Fibroblast of lung (primary cell): Measurements from ENCODE around the gene MYG1. TPM values are rescaled to one million over a fixed set of nuclear protein-coding genes. Genes with fewer than 3 reads are reported as not detected.

ENCODE experiments used
- DNase-seq, 2 donors: peaks; one replicate each; pipeline versions ENCODE4 v3.0.0 to v3.0.0-alpha.2; 2010; ENCODE audit warnings: low read depth in 2 of 2
- H2AFZ ChIP-seq: 2 replicates; pipeline ENCODE4 v1.5.1; 2012; ENCODE audit warnings: low read length, control low read depth, inconsistent platforms
- H3K27ac ChIP-seq: 2 replicates; pipeline ENCODE4 v1.5.1; 2011; ENCODE audit warnings: low read length, control low read depth; ENCODE audit not compliant: insufficient read depth
- H3K27me3 ChIP-seq: 2 replicates; pipeline ENCODE4 v1.5.1; 2011; ENCODE audit warnings: mild to moderate bottlenecking, low read length; ENCODE audit not compliant: control insufficient read depth, insufficient read depth
- H3K36me3 ChIP-seq: 2 replicates; pipeline ENCODE4 v1.5.1; 2011; ENCODE audit warnings: low read length; ENCODE audit not compliant: control insufficient read depth, insufficient read depth
- H3K4me1 ChIP-seq: 2 replicates; pipeline ENCODE4 v1.5.1; 2011; ENCODE audit warnings: low read length; ENCODE audit not compliant: control insufficient read depth, insufficient read depth; ENCODE audit errors: extremely low read depth
- H3K4me2 ChIP-seq: 2 replicates; pipeline ENCODE4 v1.5.1; 2011; ENCODE audit warnings: low read length, control low read depth; ENCODE audit not compliant: insufficient read depth; ENCODE audit errors: extremely low read depth
- H3K4me3 ChIP-seq, 4 experiments: fragments of 200-600 bp in 1 of 4; sonication (generic) in 1 of 4; replicated peaks in 1 of 4; 2 replicates each; pipeline ENCODE4 v1.5.1; 2011 to 2016; ENCODE audit warnings: low read length in 4 of 4, low read depth in 3 of 4, mild to moderate bottlenecking in 3 of 4, control low read depth in 2 of 4, inconsistent platforms in 1 of 4, mixed read lengths in 1 of 4; ENCODE audit not compliant: insufficient read depth in 1 of 4; ENCODE audit errors: control extremely low read depth in 1 of 4
- H3K79me2 ChIP-seq: 2 replicates; pipeline ENCODE4 v1.5.1; 2012; ENCODE audit warnings: mild to moderate bottlenecking, low read length, inconsistent platforms; ENCODE audit not compliant: control insufficient read depth, insufficient read depth
- H3K9ac ChIP-seq: 2 replicates; pipeline ENCODE4 v1.5.1; 2011; ENCODE audit warnings: mild to moderate bottlenecking, low read length, control low read depth; ENCODE audit not compliant: insufficient read depth
- H3K9me3 ChIP-seq: 2 replicates; pipeline ENCODE4 v1.5.1; 2012; ENCODE audit warnings: low read depth, low read length; ENCODE audit not compliant: control insufficient read depth, insufficient read depth
- H4K20me1 ChIP-seq: 2 replicates; pipeline ENCODE4 v1.5.1; 2011; ENCODE audit warnings: low read length; ENCODE audit not compliant: control insufficient read depth, insufficient read depth; ENCODE audit errors: extremely low read depth
- EZH2 ChIP-seq: IDR thresholded peaks from 2 replicates; pipeline ENCODE4 v1.5.1; 2012; ENCODE audit warnings: low read length, control low read depth, mild to moderate bottlenecking; ENCODE audit errors: missing control alignments
- polyA minus RNA-seq: library from RNA; depleted of rRNA, polyadenylated mRNA; stranded (reverse); fragments of >200 nt; gene quantifications from 2 replicates; pipeline ENCODE4 v1.2.3, GENCODE V29; 2011; ENCODE audit warnings: low replicate concordance
- polyA plus RNA-seq, 2 donors: library from polyadenylated mRNA; depleted of rRNA in 1 of 2; stranded (reverse) in 1 of 2; unstranded in 1 of 2; fragments of >200 nt; gene quantifications; 2 replicates each; pipeline ENCODE4 v1.2.1, GENCODE V29; 2011 to 2012; ENCODE audit warnings: missing spikeins in 1 of 2
- total RNA-seq: library from RNA; depleted of rRNA; stranded (reverse); fragments of >200 nt; gene quantifications from 2 replicates; pipeline ENCODE4 v1.2.1, GENCODE V29; 2014
- TF ChIP-seq, protein P1 (sequence below), 2 donors: IDR thresholded peaks in 1 of 2; conservative IDR thresholded peaks in 1 of 2; 1 replicate in 1 of 2; 2 replicates in 1 of 2; pipeline ENCODE4 v1.5.1; 2011 to 2012; ENCODE audit warnings: low read length in 2 of 2, control low read depth in 1 of 2, inconsistent platforms in 1 of 2, low read depth in 1 of 2, mild to moderate bottlenecking in 1 of 2

The MYG1 gene, protein sequence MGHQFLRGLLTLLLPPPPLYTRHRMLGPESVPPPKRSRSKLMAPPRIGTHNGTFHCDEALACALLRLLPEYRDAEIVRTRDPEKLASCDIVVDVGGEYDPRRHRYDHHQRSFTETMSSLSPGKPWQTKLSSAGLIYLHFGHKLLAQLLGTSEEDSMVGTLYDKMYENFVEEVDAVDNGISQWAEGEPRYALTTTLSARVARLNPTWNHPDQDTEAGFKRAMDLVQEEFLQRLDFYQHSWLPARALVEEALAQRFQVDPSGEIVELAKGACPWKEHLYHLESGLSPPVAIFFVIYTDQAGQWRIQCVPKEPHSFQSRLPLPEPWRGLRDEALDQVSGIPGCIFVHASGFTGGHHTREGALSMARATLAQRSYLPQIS
- total RNA-seq = 52.0 and 55.7 TPM in 2 replicates
- polyA plus RNA-seq = 40.8 and 52.2 TPM in 2 replicates
- 60.7 and 91.7 TPM in 2 replicates for polyA plus RNA-seq (2012)
- 50.7 and 65.8 TPM in 2 replicates for polyA minus RNA-seq

DNA sequence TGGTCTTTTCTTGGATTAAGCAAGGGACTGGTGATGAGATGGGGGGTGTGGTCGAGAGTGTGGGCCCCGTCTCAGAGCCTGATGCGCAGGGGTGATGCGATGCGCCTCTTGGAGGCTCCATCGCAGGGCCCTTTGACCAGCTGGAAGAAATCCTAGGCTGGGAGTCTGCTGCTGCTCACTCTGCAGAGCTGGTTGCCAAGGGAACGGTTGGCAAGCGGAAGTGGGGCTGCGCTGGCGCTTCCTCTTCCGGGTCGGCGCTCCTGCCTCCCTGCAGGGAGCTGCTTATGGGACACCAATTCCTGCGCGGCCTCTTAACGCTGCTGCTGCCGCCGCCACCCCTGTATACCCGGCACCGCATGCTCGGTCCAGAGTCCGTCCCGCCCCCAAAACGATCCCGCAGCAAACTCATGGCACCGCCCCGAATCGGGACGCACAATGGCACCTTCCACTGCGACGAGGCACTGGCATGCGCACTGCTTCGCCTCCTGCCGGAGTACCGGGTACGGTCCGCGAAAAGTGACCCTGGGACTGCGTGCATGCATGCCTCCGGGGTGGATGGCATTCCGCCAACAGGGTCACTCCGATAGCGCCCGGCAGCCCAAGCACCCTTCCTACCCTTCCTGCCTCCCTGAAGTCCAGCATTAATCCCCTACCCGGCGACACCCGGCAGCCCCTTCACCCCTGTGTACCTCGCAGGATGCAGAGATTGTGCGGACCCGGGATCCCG is at the start of gene MYG1:
TSS of gene MYG1 (plus strand) at position 242 of the 727 bp plus-strand sequence. CDS start at position 285, 43 bp downstream.
- H3K4me3 ChIP-seq = peak within 1 kb of the TSS; percentile 36 to 88 (median 77)
- peak within 1 kb of the TSS; percentile 7 for H2AFZ ChIP-seq
- peak within 1 kb of the TSS; percentile 95 for H3K27ac ChIP-seq
- no peaks in the 10 kb centered on the region for H3K9me3 ChIP-seq
- H3K4me2 ChIP-seq = peak within 1 kb of the TSS; percentile 87
- no peak for TF ChIP-seq EZH2
- TF ChIP-seq, protein P1, sequence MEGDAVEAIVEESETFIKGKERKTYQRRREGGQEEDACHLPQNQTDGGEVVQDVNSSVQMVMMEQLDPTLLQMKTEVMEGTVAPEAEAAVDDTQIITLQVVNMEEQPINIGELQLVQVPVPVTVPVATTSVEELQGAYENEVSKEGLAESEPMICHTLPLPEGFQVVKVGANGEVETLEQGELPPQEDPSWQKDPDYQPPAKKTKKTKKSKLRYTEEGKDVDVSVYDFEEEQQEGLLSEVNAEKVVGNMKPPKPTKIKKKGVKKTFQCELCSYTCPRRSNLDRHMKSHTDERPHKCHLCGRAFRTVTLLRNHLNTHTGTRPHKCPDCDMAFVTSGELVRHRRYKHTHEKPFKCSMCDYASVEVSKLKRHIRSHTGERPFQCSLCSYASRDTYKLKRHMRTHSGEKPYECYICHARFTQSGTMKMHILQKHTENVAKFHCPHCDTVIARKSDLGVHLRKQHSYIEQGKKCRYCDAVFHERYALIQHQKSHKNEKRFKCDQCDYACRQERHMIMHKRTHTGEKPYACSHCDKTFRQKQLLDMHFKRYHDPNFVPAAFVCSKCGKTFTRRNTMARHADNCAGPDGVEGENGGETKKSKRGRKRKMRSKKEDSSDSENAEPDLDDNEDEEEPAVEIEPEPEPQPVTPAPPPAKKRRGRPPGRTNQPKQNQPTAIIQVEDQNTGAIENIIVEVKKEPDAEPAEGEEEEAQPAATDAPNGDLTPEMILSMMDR (conservative IDR thresholded peaks at IDR 0.05 in 1 of 2, IDR thresholded peaks at IDR 0.05 in 1 of 2; ENCODE audit: low read depth in 1 of 2, low read length in 2 of 2) = peak; percentile 22 to 36
- peaks cover 4% of the 10 kb centered on the region for H3K36me3 ChIP-seq
- no peaks in the 10 kb centered on the region for H3K27me3 ChIP-seq
- peaks cover 20% of the 10 kb centered on the region for H3K4me1 ChIP-seq
- peak within 1 kb of the TSS; percentile 86 for H3K9ac ChIP-seq
- DNase-seq = peak; percentile 88 to 93
- H3K79me2 ChIP-seq = peaks cover 45% of the 10 kb centered on the region
- H4K20me1 ChIP-seq = no peaks in the 10 kb centered on the region

DNA sequence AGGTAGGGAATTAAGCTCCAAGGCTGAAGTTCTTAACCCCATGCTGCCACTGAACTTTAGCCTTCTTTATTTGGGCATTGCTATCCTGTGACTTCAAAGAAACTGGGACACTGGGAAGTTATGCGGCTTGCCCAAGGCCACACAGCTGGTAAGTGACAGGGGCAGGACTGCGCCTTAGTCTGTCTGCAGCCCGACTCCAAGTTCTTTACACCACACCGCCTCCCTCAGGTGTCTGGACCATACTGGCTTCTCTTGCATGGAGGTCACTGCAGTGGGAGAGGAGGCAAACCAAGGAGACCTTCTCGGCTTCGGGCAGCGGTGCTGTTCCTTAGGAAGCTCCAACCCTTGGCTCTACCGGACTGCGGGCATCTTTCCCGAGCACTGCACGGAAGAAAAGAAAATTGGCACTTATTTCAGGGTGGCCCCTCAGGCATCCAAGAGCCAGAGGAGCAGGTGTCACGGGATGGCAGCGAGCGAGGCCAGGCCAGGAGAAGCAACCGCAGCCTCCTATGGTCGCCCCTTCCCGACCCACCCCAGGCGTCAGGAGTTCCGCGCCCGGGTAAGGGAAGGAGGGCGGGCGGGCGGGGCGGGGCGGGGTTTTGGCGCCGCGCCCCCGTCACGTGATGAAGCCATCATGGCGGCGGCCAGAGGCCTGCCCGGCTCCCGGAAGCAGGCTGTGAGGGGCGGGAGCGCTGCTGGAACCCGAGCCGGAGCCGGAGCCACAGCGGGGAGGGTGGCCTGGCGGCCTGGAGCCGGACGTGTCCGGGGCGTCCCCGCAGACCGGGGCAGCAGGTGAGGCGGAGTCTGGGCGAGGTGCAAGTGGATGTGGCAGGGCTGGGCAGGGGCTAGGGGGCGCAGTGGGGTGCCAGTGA is 47.8 kb upstream of the MYG1 start:
- Histone ChIP-seq H3K9me3 (no peaks in the 10 kb centered on the region), H3K4me3 (peak overlapping the region; percentile 84 to 92 (median 88)), H3K4me1 (peaks cover 11% of the 10 kb centered on the region), H3K4me2 (peak overlapping the region; percentile 100), H4K20me1 (no peaks in the 10 kb centered on the region), H3K27me3 (no peaks in the 10 kb centered on the region), H2AFZ (peak overlapping the region; percentile 92), H3K36me3 (peaks cover 8% of the 10 kb centered on the region), H3K27ac (peak overlapping the region; percentile 81), H3K9ac (peak overlapping the region; percentile 80), H3K79me2 (peaks cover 18% of the 10 kb centered on the region)
- peak; percentile 67 to 68 for DNase-seq
- TF ChIP-seq, protein P1 (conservative IDR thresholded peaks at IDR 0.05 in 1 of 2, IDR thresholded peaks at IDR 0.05 in 1 of 2; ENCODE audit: low read depth in 1 of 2, low read length in 2 of 2) = peak; percentile 32 to 36
- no peak for TF ChIP-seq EZH2
